ENCODE measurements around the gene ETHE1.

ETHE1 gene

GRCh38 chr19:43533546-43534304 is 6.7 kb upstream of the ETHE1 start:
- H3K4me3 ChIP-seq (replicated peaks in 1 of 2; ENCODE audit: low read depth in 2 of 2, low read length in 2 of 2), result peak overlapping the region; percentile 60 to 63
- DNase-seq (ENCODE audit: low read depth in 2 of 2), result peak; percentile 100
- TF ChIP-seq, protein P1, sequence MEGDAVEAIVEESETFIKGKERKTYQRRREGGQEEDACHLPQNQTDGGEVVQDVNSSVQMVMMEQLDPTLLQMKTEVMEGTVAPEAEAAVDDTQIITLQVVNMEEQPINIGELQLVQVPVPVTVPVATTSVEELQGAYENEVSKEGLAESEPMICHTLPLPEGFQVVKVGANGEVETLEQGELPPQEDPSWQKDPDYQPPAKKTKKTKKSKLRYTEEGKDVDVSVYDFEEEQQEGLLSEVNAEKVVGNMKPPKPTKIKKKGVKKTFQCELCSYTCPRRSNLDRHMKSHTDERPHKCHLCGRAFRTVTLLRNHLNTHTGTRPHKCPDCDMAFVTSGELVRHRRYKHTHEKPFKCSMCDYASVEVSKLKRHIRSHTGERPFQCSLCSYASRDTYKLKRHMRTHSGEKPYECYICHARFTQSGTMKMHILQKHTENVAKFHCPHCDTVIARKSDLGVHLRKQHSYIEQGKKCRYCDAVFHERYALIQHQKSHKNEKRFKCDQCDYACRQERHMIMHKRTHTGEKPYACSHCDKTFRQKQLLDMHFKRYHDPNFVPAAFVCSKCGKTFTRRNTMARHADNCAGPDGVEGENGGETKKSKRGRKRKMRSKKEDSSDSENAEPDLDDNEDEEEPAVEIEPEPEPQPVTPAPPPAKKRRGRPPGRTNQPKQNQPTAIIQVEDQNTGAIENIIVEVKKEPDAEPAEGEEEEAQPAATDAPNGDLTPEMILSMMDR (IDR thresholded peaks at IDR 0.05; ENCODE audit: low read depth, low read length), result no peak

DNA sequence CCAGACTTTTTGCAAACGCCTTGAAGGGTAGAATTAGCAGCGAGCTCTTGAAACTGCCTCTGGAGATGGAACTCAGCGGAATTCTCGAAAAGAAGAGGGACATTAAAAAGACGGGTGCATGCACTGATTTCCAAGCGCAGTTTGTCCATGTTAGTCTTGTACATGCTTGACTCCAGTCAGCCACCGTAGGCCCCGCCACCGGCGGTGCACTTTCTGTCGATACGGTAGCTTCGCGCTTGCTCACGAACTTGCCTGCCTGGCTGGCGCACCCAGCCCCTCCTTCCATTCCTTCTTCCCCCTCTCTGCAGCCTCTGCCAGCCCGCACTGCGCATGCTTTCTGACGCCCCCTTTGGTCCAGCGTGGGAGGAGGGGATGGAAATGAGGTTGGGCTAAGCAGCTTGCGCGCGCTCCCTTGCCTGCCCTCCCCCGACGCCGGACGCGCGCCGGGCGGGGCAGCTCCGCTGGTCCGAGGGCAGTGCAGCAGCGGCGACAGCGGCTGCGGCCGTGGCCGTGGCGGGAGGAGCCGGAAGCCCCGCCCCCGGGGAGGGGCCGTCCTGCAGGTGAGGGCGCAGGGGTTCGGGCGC is 6.1 kb upstream of the ETHE1 start, which contains the start of gene ZNF575:
ZNF575 (plus strand) TSS at position 227 of the 584 bp plus-strand sequence. CDS start 1,235 bp downstream, outside the sequence.
- TF ChIP-seq, protein P1 (IDR thresholded peaks at IDR 0.05; ENCODE audit: low read depth, low read length), result no peak
- peak within 1 kb of the TSS; percentile 60 to 63 for H3K4me3 ChIP-seq (replicated peaks in 1 of 2; ENCODE audit: low read depth in 2 of 2, low read length in 2 of 2)
- peak; percentile 93 to 97 for DNase-seq (ENCODE audit: low read depth in 2 of 2)

- peak overlapping the region; percentile 60 to 63 for H3K4me3 ChIP-seq (replicated peaks in 1 of 2; ENCODE audit: low read depth in 2 of 2, low read length in 2 of 2)
- DNase-seq (ENCODE audit: low read depth in 2 of 2), result no peak
- TF ChIP-seq, protein P1 (IDR thresholded peaks at IDR 0.05; ENCODE audit: low read depth, low read length), result no peak
Observed at GRCh38 chr19:43532571-43532961, 5.6 kb upstream of the ETHE1 start.

DNA sequence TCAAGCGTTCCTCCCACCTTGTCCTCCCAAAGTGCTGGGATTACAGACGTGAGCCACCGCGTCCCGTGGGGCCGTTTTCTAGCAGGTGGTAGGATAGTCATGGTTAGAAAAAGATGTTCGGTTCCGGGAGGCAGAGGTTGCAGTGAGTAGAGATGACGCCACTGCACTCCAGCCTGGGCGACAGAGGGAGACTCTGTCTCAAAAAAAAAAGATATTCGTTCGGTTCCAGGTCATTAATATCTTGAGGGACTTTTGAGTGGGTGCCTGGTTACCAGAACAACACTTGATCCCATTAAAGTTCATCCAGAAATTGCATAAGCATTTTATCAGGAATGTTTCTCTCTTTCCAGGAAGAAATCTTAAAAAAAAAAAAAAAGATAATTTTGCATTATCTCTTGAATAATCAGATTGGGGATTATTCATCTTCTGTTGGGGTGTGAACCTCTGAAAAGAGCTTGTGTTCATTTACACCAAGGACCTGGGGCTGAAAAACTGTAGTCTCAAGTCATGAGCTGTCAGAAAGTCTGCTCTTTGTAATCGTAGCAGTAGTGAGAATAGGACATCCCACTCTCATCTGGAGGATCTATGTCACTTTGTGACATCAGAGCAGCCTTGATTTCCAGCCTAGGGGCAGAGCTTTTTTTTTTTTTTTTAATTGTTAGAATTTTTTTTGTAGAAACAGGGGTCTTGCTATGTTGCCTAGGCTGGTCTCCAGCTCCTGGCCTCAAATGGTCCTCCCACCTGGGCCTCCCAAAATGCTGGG is 1.0 kb upstream of the ETHE1 start:
- TF ChIP-seq, protein P1 (IDR thresholded peaks at IDR 0.05; ENCODE audit: low read depth, low read length), result no peak
- H3K4me3 ChIP-seq (replicated peaks in 1 of 2; ENCODE audit: low read depth in 2 of 2, low read length in 2 of 2), result no peak overlapping the region
- DNase-seq (ENCODE audit: low read depth in 2 of 2), result peak in 1 of 2 donors; percentile 34

- DNase-seq (ENCODE audit: low read depth in 2 of 2), result no peak
- peak overlapping the region; percentile 86 to 94 for H3K4me3 ChIP-seq (replicated peaks in 1 of 2; ENCODE audit: low read depth in 2 of 2, low read length in 2 of 2)
- TF ChIP-seq, protein P1 (IDR thresholded peaks at IDR 0.05; ENCODE audit: low read depth, low read length), result no peak
Observed at GRCh38 chr19:43525836-43526771, 897 bp downstream of the ETHE1 start.

Measured in cardiac fibroblast (primary cell).